Measurements from ENCODE around the gene ALKBH3.

The ALKBH3 gene

GRCh38 chr11:43930868-43931716 is 50.5 kb downstream of the ALKBH3 start:
- TF ChIP-seq SIN3A (IDR thresholded peaks at IDR 0.05; ENCODE audit: borderline replicate concordance, insufficient read depth, low read length), result no peak
- TF ChIP-seq POLR2AphosphoS5 (IDR thresholded peaks at IDR 0.05; ENCODE audit: low read depth, low read length), result no peak
- TF ChIP-seq TAF1 (IDR thresholded peaks at IDR 0.05; ENCODE audit: borderline replicate concordance, insufficient read depth, low read length), result no peak
- no peak for TF ChIP-seq FOXP2 (optimal IDR thresholded peaks at IDR 0.05; ENCODE audit: borderline replicate concordance, extremely low read depth, extremely low read length, insufficient read depth)

GRCh38 chr11:43931717-43932039 is 51.0 kb downstream of the ALKBH3 start:
- TF ChIP-seq SIN3A (IDR thresholded peaks at IDR 0.05; ENCODE audit: borderline replicate concordance, insufficient read depth, low read length) (no peak), POLR2AphosphoS5 (IDR thresholded peaks at IDR 0.05; ENCODE audit: low read depth, low read length) (no peak), FOXP2 (optimal IDR thresholded peaks at IDR 0.05; ENCODE audit: borderline replicate concordance, extremely low read depth, extremely low read length, insufficient read depth) (no peak), TAF1 (IDR thresholded peaks at IDR 0.05; ENCODE audit: borderline replicate concordance, insufficient read depth, low read length) (no peak), REST (IDR thresholded peaks at IDR 0.05; ENCODE audit: insufficient read depth in 1 of 2, low read depth in 2 of 2, low read length in 2 of 2) (no peak)

GRCh38 chr11:43933226-43933607 is 52.6 kb downstream of the ALKBH3 start:
- no peak for TF ChIP-seq SIN3A (IDR thresholded peaks at IDR 0.05; ENCODE audit: borderline replicate concordance, insufficient read depth, low read length)

GRCh38 chr11:43933608-43934551 is 53.2 kb downstream of the ALKBH3 start:
- TF ChIP-seq POLR2AphosphoS5 (IDR thresholded peaks at IDR 0.05; ENCODE audit: low read depth, low read length), result no peak
- no peak for TF ChIP-seq FOXP2 (optimal IDR thresholded peaks at IDR 0.05; ENCODE audit: borderline replicate concordance, extremely low read depth, extremely low read length, insufficient read depth)
- TF ChIP-seq REST (IDR thresholded peaks at IDR 0.05; ENCODE audit: insufficient read depth in 1 of 2, low read depth in 2 of 2, low read length in 2 of 2), result no peak
- no peak for TF ChIP-seq SIN3A (IDR thresholded peaks at IDR 0.05; ENCODE audit: borderline replicate concordance, insufficient read depth, low read length)
- no peak for TF ChIP-seq TAF1 (IDR thresholded peaks at IDR 0.05; ENCODE audit: borderline replicate concordance, insufficient read depth, low read length)

- TF ChIP-seq REST (IDR thresholded peaks at IDR 0.05; ENCODE audit: insufficient read depth in 1 of 2, low read depth in 2 of 2, low read length in 2 of 2) (no peak), FOXP2 (optimal IDR thresholded peaks at IDR 0.05; ENCODE audit: borderline replicate concordance, extremely low read depth, extremely low read length, insufficient read depth) (no peak), SIN3A (IDR thresholded peaks at IDR 0.05; ENCODE audit: borderline replicate concordance, insufficient read depth, low read length) (no peak), POLR2AphosphoS5 (IDR thresholded peaks at IDR 0.05; ENCODE audit: low read depth, low read length) (no peak), TAF1 (IDR thresholded peaks at IDR 0.05; ENCODE audit: borderline replicate concordance, insufficient read depth, low read length) (no peak)
Observed at GRCh38 chr11:43934601-43935423, 54.2 kb downstream of the ALKBH3 start.

Data from PFSK-1 (cell line).